CD4-positive, alpha-beta T cell treated with Interferon alpha-2 for 1 hour (primary cell): ENCODE results near the gene MTF2.
A peak's percentile ranks its signal among the peaks of the same experiment; 100 is the strongest.
"Not testable (repeated sequence)": the region's sequence is repeated elsewhere in the genome, so short reads cannot be mapped to it uniquely, and the experiment has no call there.

ENCODE experiments used
- DNase-seq, 2 donors: peaks; one replicate each; pipeline ENCODE4 v3.0.0-alpha.2; 2020 to 2022

Gene MTF2

GRCh38 chr1:93078986-93079654 is at the start of gene MTF2:
MTF2 (plus strand) TSS chr1:93079283; CDS start chr1:93079527, 244 bp downstream.
- DNase-seq: peak; percentile 92 to 95

- peak; percentile 37 to 66 for DNase-seq
Measured at GRCh38 chr1:93029317-93029716, 49.8 kb upstream of the MTF2 start.

- DNase-seq: not testable (repeated sequence)
Measured at GRCh38 chr1:93030191-93030590, 48.9 kb upstream of the MTF2 start.

- DNase-seq: no peak
Measured at GRCh38 chr1:93031711-93032110, 47.4 kb upstream of the MTF2 start.

- DNase-seq: no peak
Measured at GRCh38 chr1:93033029-93033428, 46.1 kb upstream of the MTF2 start.

GRCh38 chr1:93033785-93034184 is 45.3 kb upstream of the MTF2 start:
- DNase-seq: no peak

- no peak for DNase-seq
Measured at GRCh38 chr1:93034397-93034796, 44.7 kb upstream of the MTF2 start.

- DNase-seq: no peak
Measured at GRCh38 chr1:93036672-93037071, 42.4 kb upstream of the MTF2 start.

- DNase-seq: peak; percentile 57 to 90
Measured at GRCh38 chr1:93042187-93043056, 36.7 kb upstream of the MTF2 start.

GRCh38 chr1:93043057-93043557 is 36.0 kb upstream of the MTF2 start:
- no peak for DNase-seq

- no peak for DNase-seq
Measured at GRCh38 chr1:93047618-93048017, 31.5 kb upstream of the MTF2 start.

- DNase-seq: no peak
Measured at GRCh38 chr1:93051961-93052360, 27.1 kb upstream of the MTF2 start.

- peak in 1 of 2 donors; percentile 13 for DNase-seq
Measured at GRCh38 chr1:93056214-93056613, 22.9 kb upstream of the MTF2 start.

- no peak for DNase-seq
Measured at GRCh38 chr1:93056649-93057048, 22.4 kb upstream of the MTF2 start.

- peak; percentile 50 to 69 for DNase-seq
Measured at GRCh38 chr1:93061895-93062792, 16.9 kb upstream of the MTF2 start.

GRCh38 chr1:93076268-93076667 is 2.8 kb upstream of the MTF2 start:
- no peak for DNase-seq

- DNase-seq: peak in 1 of 2 donors; percentile 21
Measured at GRCh38 chr1:93078203-93078602, 880 bp upstream of the MTF2 start.

- DNase-seq: no peak
Measured at GRCh38 chr1:93078638-93078985, 471 bp upstream of the MTF2 start.

- DNase-seq: peak in 1 of 2 donors; percentile 41
Measured at GRCh38 chr1:93079685-93080141, 630 bp downstream of the MTF2 start.

- peak in 1 of 2 donors; percentile 66 for DNase-seq
Measured at GRCh38 chr1:93080179-93080823, 1.2 kb downstream of the MTF2 start.

- no peak for DNase-seq
Measured at GRCh38 chr1:93081716-93082115, 2.6 kb downstream of the MTF2 start.

GRCh38 chr1:93082313-93082712 is 3.2 kb downstream of the MTF2 start:
- no peak for DNase-seq
